Measurements from ENCODE around the gene LTBP3. TPM values are rescaled to one million over a fixed set of nuclear protein-coding genes. Genes with fewer than 3 reads are reported as not detected.

The LTBP3 gene
- total and polyA plus RNA-seq, 3 donors from 2014 or later: 58.1 to 126 (median 112) TPM

DNA sequence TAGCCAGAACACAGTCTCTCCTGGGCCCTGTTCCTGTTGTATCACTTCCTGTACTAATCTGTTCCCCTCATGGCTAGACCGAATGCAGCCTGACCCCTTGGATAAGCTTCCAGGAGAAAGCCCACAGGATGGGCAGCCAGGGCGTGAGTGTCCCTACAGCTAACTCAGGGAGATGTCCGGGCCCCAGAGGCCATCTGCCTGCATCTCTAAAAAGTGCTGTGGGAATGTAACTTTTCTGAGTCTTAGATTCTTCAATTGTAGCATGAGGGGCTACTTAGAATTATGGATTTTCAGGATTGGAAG is 67.0 kb downstream of the LTBP3 start:
- H3K27me3 ChIP-seq: no peaks in the 10 kb centered on the region
- no peaks in the 10 kb centered on the region for H3K36me3 ChIP-seq (ENCODE audit: low read depth, missing control alignments)
- peak overlapping the region; percentile 90 to 96 for H3K27ac ChIP-seq
- no peak for DNase-seq
- TF ChIP-seq POLR2A (IDR thresholded peaks at IDR 0.05) (no peak), CTCF (IDR thresholded peaks at IDR 0.05) (no peak)
- H3K9me3 ChIP-seq: no peaks in the 10 kb centered on the region
- intact Hi-C loops (cut with DNase I; ENCODE audit: low total_unique reads): no loop called here
- 62 to 86% methylated on average over 1 to 3 of the region's 3 CpGs for WGBS, 2 donors
- H3K4me3 ChIP-seq: no peak overlapping the region
- H3K4me1 ChIP-seq: peaks cover 88% of the 10 kb centered on the region

DNA sequence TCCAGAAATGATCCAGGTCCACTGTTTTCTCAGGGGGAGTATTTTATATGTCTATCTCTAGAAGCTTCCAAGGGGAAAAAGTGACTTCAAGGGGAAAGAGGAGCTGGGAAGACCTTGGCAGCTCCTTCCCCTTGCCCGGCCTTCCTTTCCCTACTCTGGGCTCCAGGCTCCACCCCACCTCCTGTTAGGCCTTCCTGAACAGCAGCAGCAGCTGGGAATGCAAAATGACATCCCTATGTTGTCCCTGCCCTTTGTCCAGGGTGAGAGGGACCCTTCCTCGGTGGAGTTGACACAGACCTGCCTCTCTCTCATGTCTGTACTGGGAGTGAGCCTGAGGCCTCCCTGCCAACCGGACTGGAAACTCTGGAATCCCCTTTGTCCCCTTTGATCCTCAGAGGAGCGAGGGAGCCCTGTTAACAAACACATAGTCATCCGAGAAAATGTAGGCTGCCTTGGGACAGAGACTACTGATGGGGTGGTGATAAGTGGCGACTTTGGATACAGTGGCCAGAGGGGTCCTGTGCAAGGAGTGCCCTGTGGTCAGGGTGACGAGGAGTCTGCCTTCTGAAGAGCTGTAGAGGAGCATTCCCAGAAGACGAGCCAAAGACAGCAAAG is 68.3 kb downstream of the LTBP3 start:
- no peaks in the 10 kb centered on the region for H3K27me3 ChIP-seq
- peaks cover 81% of the 10 kb centered on the region for H3K4me1 ChIP-seq
- peak overlapping the region; percentile 90 to 96 for H3K27ac ChIP-seq
- DNase-seq: no peak
- H3K9me3 ChIP-seq: no peaks in the 10 kb centered on the region
- intact Hi-C loops (cut with DNase I; ENCODE audit: low total_unique reads): no loop called here
- H3K4me3 ChIP-seq: no peak overlapping the region
- no peaks in the 10 kb centered on the region for H3K36me3 ChIP-seq (ENCODE audit: low read depth, missing control alignments)
- TF ChIP-seq POLR2A (IDR thresholded peaks at IDR 0.05): no peak
- TF ChIP-seq CTCF (IDR thresholded peaks at IDR 0.05): no peak
- WGBS, 2 donors: 30 to 42% methylated on average over 7 to 8 of the region's 8 CpGs

- 25 to 38% methylated on average over 3 to 10 of the region's 10 CpGs for WGBS, 2 donors
- H3K4me1 ChIP-seq: peaks cover 74% of the 10 kb centered on the region
- DNase-seq: peak; percentile 66
- intact Hi-C loops (cut with DNase I; ENCODE audit: low total_unique reads): no loop called here
- no peak overlapping the region for H3K4me3 ChIP-seq
- H3K27ac ChIP-seq: peak overlapping the region; percentile 90 to 96
- no peaks in the 10 kb centered on the region for H3K36me3 ChIP-seq (ENCODE audit: low read depth, missing control alignments)
- no peak for TF ChIP-seq POLR2A (IDR thresholded peaks at IDR 0.05)
- TF ChIP-seq CTCF (IDR thresholded peaks at IDR 0.05): no peak
- no peaks in the 10 kb centered on the region for H3K27me3 ChIP-seq
- H3K9me3 ChIP-seq: no peaks in the 10 kb centered on the region
These were observed 69.0 kb downstream of the LTBP3 start for GRCh38 chr11:65489035-65489705.

Small RNA genes lying within 50 kb of the gene (small RNA-seq; reads per million reads assigned to genes)
- gene AP001362.1 (0 reads per million in 2 donors), gene RF01684 (0 reads per million in 2 donors)

Other genes starting within 250 kb of the LTBP3 start
- 1 to 10 TPM; 3.5 to 4.4 TPM for gene CDC42EP2, start 243.5 kb downstream of the LTBP3 start, total RNA-seq
- 5.1 TPM for gene CDC42EP2, start 243.5 kb downstream of the LTBP3 start, polyA plus RNA-seq (ENCODE audit: insufficient read depth, low read depth, low replicate concordance)
- 10 to 100 TPM; 86.8 to 91.2 TPM for gene DPF2, start 224.5 kb downstream of the LTBP3 start, total RNA-seq
- gene DPF2, start 224.5 kb downstream of the LTBP3 start, polyA plus RNA-seq (ENCODE audit: insufficient read depth, low read depth, low replicate concordance): 94.5 TPM
- 1 to 10 TPM; 5.3 to 7.6 TPM for gene TIGD3, start 203.6 kb downstream of the LTBP3 start, total RNA-seq
- 7.1 TPM for gene TIGD3, start 203.6 kb downstream of the LTBP3 start, polyA plus RNA-seq (ENCODE audit: insufficient read depth, low read depth, low replicate concordance)
- gene SLC25A45, start 175.7 kb downstream of the LTBP3 start, total RNA-seq: 10 to 100 TPM; 10.1 to 10.6 TPM
- gene SLC25A45, start 175.7 kb downstream of the LTBP3 start, polyA plus RNA-seq (ENCODE audit: insufficient read depth, low read depth, low replicate concordance): 8.0 TPM
- 100 to 1,000 TPM in 1 of 2 donors, 10 to 100 TPM in 1; 92.5 to 118 TPM for gene FRMD8, start 171.7 kb downstream of the LTBP3 start, total RNA-seq
- 31.4 TPM for gene FRMD8, start 171.7 kb downstream of the LTBP3 start, polyA plus RNA-seq (ENCODE audit: insufficient read depth, low read depth, low replicate concordance)
- gene NEAT1, start 135.6 kb downstream of the LTBP3 start, total RNA-seq: 100 to 1,000 TPM; 230 to 243 TPM
- gene NEAT1, start 135.6 kb downstream of the LTBP3 start, polyA plus RNA-seq (ENCODE audit: insufficient read depth, low read depth, low replicate concordance): 189 TPM
- 1,000 to 10,000 TPM; 8,109 to 9,314 TPM for gene MALAT1, start 59.3 kb downstream of the LTBP3 start, total RNA-seq
- 26.7 TPM for gene MALAT1, start 59.3 kb downstream of the LTBP3 start, polyA plus RNA-seq (ENCODE audit: insufficient read depth, low read depth, low replicate concordance)
- gene SCYL1, start 33.3 kb downstream of the LTBP3 start, total RNA-seq: 100 to 1,000 TPM; 131 to 160 TPM
- gene SCYL1, start 33.3 kb downstream of the LTBP3 start, polyA plus RNA-seq (ENCODE audit: insufficient read depth, low read depth, low replicate concordance): 127 TPM
- 10 to 100 TPM; 67.7 to 79.6 TPM for gene ZNRD2, start 12.1 kb upstream of the LTBP3 start, total RNA-seq
- gene ZNRD2, start 12.1 kb upstream of the LTBP3 start, polyA plus RNA-seq (ENCODE audit: insufficient read depth, low read depth, low replicate concordance): 77.6 TPM
- gene FAM89B, start 14.2 kb upstream of the LTBP3 start, total RNA-seq: 10 to 100 TPM; 59.9 to 63.2 TPM
- 25.8 TPM for gene FAM89B, start 14.2 kb upstream of the LTBP3 start, polyA plus RNA-seq (ENCODE audit: insufficient read depth, low read depth, low replicate concordance)
- 10 to 100 TPM; 51.0 to 66.8 TPM for gene EHBP1L1, start 17.7 kb upstream of the LTBP3 start, total RNA-seq
- 20.5 TPM for gene EHBP1L1, start 17.7 kb upstream of the LTBP3 start, polyA plus RNA-seq (ENCODE audit: insufficient read depth, low read depth, low replicate concordance)
- 1 to 10 TPM in 1 of 2 donors, under 1 TPM in 1; 0.99 to 2.5 TPM for gene KCNK7, start 37.4 kb upstream of the LTBP3 start, total RNA-seq
- gene KCNK7, start 37.4 kb upstream of the LTBP3 start, polyA plus RNA-seq (ENCODE audit: insufficient read depth, low read depth, low replicate concordance): 0.26 TPM
- 10 to 100 TPM; 68.4 to 75.7 TPM for gene MAP3K11, start 55.9 kb upstream of the LTBP3 start, total RNA-seq
- 40.7 TPM for gene MAP3K11, start 55.9 kb upstream of the LTBP3 start, polyA plus RNA-seq (ENCODE audit: insufficient read depth, low read depth, low replicate concordance)
- 10 to 100 TPM; 78.4 to 87.6 TPM for gene PCNX3, start 57.4 kb upstream of the LTBP3 start, total RNA-seq
- gene PCNX3, start 57.4 kb upstream of the LTBP3 start, polyA plus RNA-seq (ENCODE audit: insufficient read depth, low read depth, low replicate concordance): 61.4 TPM
- gene SIPA1, start 79.7 kb upstream of the LTBP3 start, total RNA-seq: 10 to 100 TPM; 15.2 to 23.5 TPM
- 29.0 TPM for gene SIPA1, start 79.7 kb upstream of the LTBP3 start, polyA plus RNA-seq (ENCODE audit: insufficient read depth, low read depth, low replicate concordance)
- 10 to 100 TPM; 64.9 to 82.0 TPM for gene RELA, start 104.6 kb upstream of the LTBP3 start, total RNA-seq
- gene RELA, start 104.6 kb upstream of the LTBP3 start, polyA plus RNA-seq (ENCODE audit: insufficient read depth, low read depth, low replicate concordance): 47.5 TPM
- gene KAT5, start 153.9 kb upstream of the LTBP3 start, total RNA-seq: 100 to 1,000 TPM; 101 to 121 TPM
- gene KAT5, start 153.9 kb upstream of the LTBP3 start, polyA plus RNA-seq (ENCODE audit: insufficient read depth, low read depth, low replicate concordance): 154 TPM
- gene RNASEH2C, start 162.4 kb upstream of the LTBP3 start, total RNA-seq: 10 to 100 TPM; 70.9 to 71.1 TPM
- 29.1 TPM for gene RNASEH2C, start 162.4 kb upstream of the LTBP3 start, polyA plus RNA-seq (ENCODE audit: insufficient read depth, low read depth, low replicate concordance)
- gene AP5B1, start 222.6 kb upstream of the LTBP3 start, total RNA-seq: 10 to 100 TPM; 13.5 to 14.8 TPM
- 4.5 TPM for gene AP5B1, start 222.6 kb upstream of the LTBP3 start, polyA plus RNA-seq (ENCODE audit: insufficient read depth, low read depth, low replicate concordance)
- 10 to 100 TPM; 27.6 to 33.9 TPM for gene OVOL1, start 228.7 kb upstream of the LTBP3 start, total RNA-seq
- 72.4 TPM for gene OVOL1, start 228.7 kb upstream of the LTBP3 start, polyA plus RNA-seq (ENCODE audit: insufficient read depth, low read depth, low replicate concordance)